MCF 10A (cell line): Measurements from ENCODE around the gene AJUBA. TPM values are rescaled to one million over a fixed set of nuclear protein-coding genes. Genes with fewer than 3 reads are reported as not detected.

Experiments used
- BruUV-seq: library from RNA; stranded (reverse); fragments of 400-500 nt; replicated peaks from 2 replicates; lab custom pipeline; 2021; lab: Mats Ljungman, UMichigan
- CTCF ChIA-PET: fragments of 300-600 bp; sonication (Branson Sonifier 250); formaldehyde crosslinking; extraction: SDS; loops from one replicate; lab custom pipeline; 2021; ENCODE audit warnings: antibody characterized with exemption, inconsistent platforms; lab: Yijun Ruan, JAX
- POLR2A ChIA-PET: fragments of 300-600, 350-650 bp; sonication (Branson Sonifier 250); formaldehyde crosslinking; extraction: SDS; loops from one replicate; lab custom pipeline; 2020; ENCODE audit warnings: antibody characterized with exemption, inconsistent platforms; lab: Yijun Ruan, JAX
- DNase-seq: peaks from one replicate; pipeline ENCODE4 v3.0.0-alpha.2; 2018; ENCODE audit not compliant: unreplicated experiment
- H3K27ac Mint-ChIP-seq: one replicate; pipeline ENCODE4 v1.8.0; 2022; ENCODE audit warnings: mild to moderate bottlenecking, low read depth, mixed read lengths; ENCODE audit not compliant: unreplicated experiment
- H3K27me3 Mint-ChIP-seq: one replicate; pipeline ENCODE4 v1.8.0; 2022; ENCODE audit warnings: mixed read lengths; ENCODE audit not compliant: insufficient read depth, unreplicated experiment
- H3K36me3 Mint-ChIP-seq: one replicate; pipeline ENCODE4 v1.8.0; 2022; ENCODE audit warnings: mild to moderate bottlenecking, moderate library complexity, mixed read lengths; ENCODE audit not compliant: insufficient read depth, unreplicated experiment
- H3K4me1 Mint-ChIP-seq: one replicate; pipeline ENCODE4 v1.8.0; 2022; ENCODE audit warnings: mixed read lengths; ENCODE audit not compliant: insufficient read depth, unreplicated experiment
- H3K4me3 Mint-ChIP-seq: one replicate; pipeline ENCODE4 v1.8.0; 2022; ENCODE audit warnings: mild to moderate bottlenecking, moderate library complexity, mixed read lengths; ENCODE audit not compliant: unreplicated experiment
- H3K9me3 Mint-ChIP-seq: one replicate; pipeline ENCODE4 v1.8.0; 2022; ENCODE audit warnings: mixed read lengths; ENCODE audit not compliant: unreplicated experiment
- CTCF ChIP-seq: fragments of 200-600 bp; IDR thresholded peaks from one replicate; pipeline ENCODE4 v1.8.0; 2022; ENCODE audit warnings: antibody characterized with exemption, mild to moderate bottlenecking; ENCODE audit not compliant: unreplicated experiment
- intact Hi-C: fragments of 100-400 bp; cut with micrococcal nuclease; formaldehyde crosslinking; loops from 2 replicates; pipeline ENCODE4 v1.14.1; 2022
- total RNA-seq: library from RNA; stranded (reverse); gene quantifications from 2 replicates; pipeline ENCODE4 v1.2.3, GENCODE V29; 2022

AJUBA gene
- total RNA-seq, 1 experiment from 2014 or later: 138 TPM

DNA sequence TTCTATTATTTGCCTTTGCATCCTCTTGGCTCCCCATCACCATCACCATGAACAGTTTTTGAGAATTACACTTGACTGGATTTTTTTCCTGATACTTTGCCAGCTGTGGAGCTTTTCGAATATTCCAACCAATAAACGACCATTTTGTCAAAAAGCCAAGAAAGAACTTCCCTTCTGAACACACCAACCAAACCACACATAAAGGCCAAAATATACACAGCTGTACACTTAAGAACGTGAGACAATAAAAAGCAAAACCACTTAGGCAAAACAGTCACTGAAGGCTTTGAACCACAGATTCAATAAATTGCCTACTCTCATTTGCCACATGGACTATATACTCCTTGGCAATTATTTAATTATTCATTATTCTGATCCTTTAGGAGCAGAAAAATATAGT, 26.5 kb upstream of the AJUBA start:
- CTCF ChIA-PET: interaction anchor here (0.7 to 4.0 kb wide), 7 partner anchors 9 to 287 kb away, joined by 3 to 65 read pairs (median 6); partner anchors contain the start of gene AJUBA
- H3K27me3 Mint-ChIP-seq: no peaks in the 10 kb centered on the region
- no peaks in the 10 kb centered on the region for H3K36me3 Mint-ChIP-seq
- intact Hi-C loops: no loop called here
- POLR2A ChIA-PET: interaction anchor here (0.9 to 4.0 kb wide), 7 partner anchors 13 to 396 kb away, joined by 3 to 91 read pairs (median 6); partner anchors contain the start of genes ACIN1, AJUBA, C14orf119 and PRMT5
- DNase-seq: no peak
- H3K9me3 Mint-ChIP-seq: no peaks in the 10 kb centered on the region
- no TSS peak for BruUV-seq
- peak overlapping the region; percentile 79 for H3K4me3 Mint-ChIP-seq
- H3K4me1 Mint-ChIP-seq: peaks cover 38% of the 10 kb centered on the region
- TF ChIP-seq CTCF: no peak
- no peak overlapping the region for H3K27ac Mint-ChIP-seq

- intact Hi-C loops: no loop called here
- Mint-ChIP-seq H3K27ac (peak overlapping the region; percentile 99), H3K27me3 (no peaks in the 10 kb centered on the region), H3K4me1 (peaks cover 38% of the 10 kb centered on the region), H3K9me3 (no peaks in the 10 kb centered on the region), H3K36me3 (no peaks in the 10 kb centered on the region), H3K4me3 (peak overlapping the region; percentile 94)
- POLR2A ChIA-PET: interaction anchor here (0.6 to 4.0 kb wide), 36 partner anchors 10 to 417 kb away, joined by 3 to 91 read pairs (median 6); partner anchors contain the start of genes ABHD4, ACIN1, AJUBA and BCL2L2
- TF ChIP-seq CTCF: peak; percentile 15
- CTCF ChIA-PET: interaction anchor here (0.6 to 4.0 kb wide), 24 partner anchors 8 to 685 kb away, joined by 3 to 65 read pairs (median 6); partner anchors contain the start of genes ACIN1, AJUBA and CDH24
- no TSS peak for BruUV-seq
- peak; percentile 98 for DNase-seq
Observed at GRCh38 chr14:23006544-23007419, 24.4 kb upstream of the AJUBA start.

DNA sequence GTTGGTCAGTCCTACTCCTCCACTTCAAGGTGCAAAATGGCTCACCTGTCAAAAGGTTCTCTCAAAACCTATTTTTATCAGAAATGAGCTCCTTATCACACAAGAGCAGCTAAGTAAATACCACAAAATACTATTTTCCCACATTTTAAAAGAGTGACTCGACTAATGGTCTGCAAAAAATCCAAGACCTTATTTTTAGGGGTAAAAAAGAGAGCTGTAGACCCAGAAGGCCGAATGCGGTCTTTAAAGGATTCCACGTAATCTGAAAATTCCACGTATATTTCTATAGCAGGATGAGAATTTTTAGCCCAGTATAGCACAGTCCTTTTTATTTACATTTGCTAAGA, 23.8 kb upstream of the AJUBA start:
- H3K4me1 Mint-ChIP-seq: peaks cover 34% of the 10 kb centered on the region

More for the DNA sequence above, 23.8 kb upstream of the AJUBA start:
- H3K36me3 Mint-ChIP-seq: no peaks in the 10 kb centered on the region
- no peak for TF ChIP-seq CTCF
- intact Hi-C loops: no loop called here
- DNase-seq: no peak
- BruUV-seq: no TSS peak
- H3K9me3 Mint-ChIP-seq: no peaks in the 10 kb centered on the region
- ChIA-PET CTCF (interaction anchor here (0.6 to 4.0 kb wide), 18 partner anchors 8 to 446 kb away, joined by 3 to 65 read pairs (median 6); partner anchors contain the start of genes ACIN1, AJUBA and CDH24), POLR2A (interaction anchor here (0.7 to 4.0 kb wide), 27 partner anchors 10 to 417 kb away, joined by 3 to 91 read pairs (median 9); partner anchors contain the start of genes ACIN1, AJUBA, C14orf119 and CDH24)
- peak overlapping the region; percentile 99 for H3K27ac Mint-ChIP-seq
- no peaks in the 10 kb centered on the region for H3K27me3 Mint-ChIP-seq
- H3K4me3 Mint-ChIP-seq: peak overlapping the region; percentile 94
